ENCODE data around the gene EEF1G. TPM values are rescaled to one million over a fixed set of nuclear protein-coding genes. Genes with fewer than 3 reads are reported as not detected.

Gene EEF1G
- total RNA-seq, 2 experiments from 2014 or later: 1,778 to 2,328 TPM

GRCh38 chr11:62569611-62570010 is 4.1 kb downstream of the EEF1G start:
- no peak for TF ChIP-seq CTCF (conservative IDR thresholded peaks at IDR 0.05; ENCODE audit: low read length)
- no peak for TF ChIP-seq EZH2phosphoT487 (IDR thresholded peaks at IDR 0.05; ENCODE audit: borderline replicate concordance, low read depth, low read length)
- Histone ChIP-seq H2AFZ (ENCODE audit: low read length) (no peak overlapping the region), H3K4me2 (ENCODE audit: low read length) (no peak overlapping the region; the same call in 1 of the 2 replicates), H3K9me2 (ENCODE audit: insufficient read depth, low read length) (no peaks in the 10 kb centered on the region), H3K79me2 (ENCODE audit: insufficient read depth, low read depth, low read length) (peaks cover 83% of the 10 kb centered on the region), H3K4me1 (ENCODE audit: insufficient read depth, low read length, poor library complexity, severe bottlenecking) (peaks cover 25% of the 10 kb centered on the region), H4K20me1 (ENCODE audit: insufficient read depth, low read length) (peaks cover 32% of the 10 kb centered on the region), H3K9me3 (ENCODE audit: low read length) (no peaks in the 10 kb centered on the region), H3K36me3 (ENCODE audit: insufficient read depth, low read length) (peaks cover 90% of the 10 kb centered on the region), H3K27ac (ENCODE audit: low read depth, low read length, poor library complexity, severe bottlenecking) (no peak overlapping the region), H3K4me3 (ENCODE audit: low read depth, low read length, poor library complexity, severe bottlenecking) (no peak overlapping the region)
- ChIA-PET CTCF (ENCODE audit: unreplicated experiment) (no interaction called here), POLR2A (interaction anchor here (0.6 to 1.5 kb wide), 4 partner anchors 12 to 137 kb away, joined by 3 to 5 read pairs (median 4); partner anchors contain the start of genes CSKMT and TUT1)
- intact Hi-C loops (cut with micrococcal nuclease; ENCODE audit: unreplicated experiment): loop anchor here (5.0 kb wide), 1 partner anchor 313 kb away; the partner anchor contains the start of gene SLC3A2
- DNase-seq (ENCODE audit: low spot score): no peak
- BruUV-seq (replicated peaks): no TSS peak

- peaks cover 15% of the 10 kb centered on the region for H3K4me1 ChIP-seq (ENCODE audit: insufficient read depth, low read length, poor library complexity, severe bottlenecking)
- ChIA-PET POLR2A (interaction anchor here (1.4 to 3.0 kb wide), 2 partner anchors 9 to 24 kb away, joined by 3 to 11 read pairs; partner anchors contain the start of gene TUT1), CTCF (ENCODE audit: unreplicated experiment) (no interaction called here)
- TF ChIP-seq EZH2phosphoT487 (IDR thresholded peaks at IDR 0.05; ENCODE audit: borderline replicate concordance, low read depth, low read length) (no peak), CTCF (conservative IDR thresholded peaks at IDR 0.05; ENCODE audit: low read length) (no peak)
- H3K79me2 ChIP-seq (ENCODE audit: insufficient read depth, low read depth, low read length): peaks cover 69% of the 10 kb centered on the region
- peaks cover 98% of the 10 kb centered on the region for H3K36me3 ChIP-seq (ENCODE audit: insufficient read depth, low read length)
- no peak for DNase-seq (ENCODE audit: low spot score)
- no peaks in the 10 kb centered on the region for H3K9me2 ChIP-seq (ENCODE audit: insufficient read depth, low read length)
- no peak overlapping the region for H3K4me3 ChIP-seq (ENCODE audit: low read depth, low read length, poor library complexity, severe bottlenecking)
- H3K27ac ChIP-seq (ENCODE audit: low read depth, low read length, poor library complexity, severe bottlenecking): no peak overlapping the region
- intact Hi-C loops (cut with micrococcal nuclease; ENCODE audit: unreplicated experiment): no loop called here
- H2AFZ ChIP-seq (ENCODE audit: low read length): no peak overlapping the region
- H3K4me2 ChIP-seq (ENCODE audit: low read length): no peak overlapping the region
- no TSS peak for BruUV-seq (replicated peaks)
- no peaks in the 10 kb centered on the region for H3K9me3 ChIP-seq (ENCODE audit: low read length)
- H4K20me1 ChIP-seq (ENCODE audit: insufficient read depth, low read length): peaks cover 29% of the 10 kb centered on the region
Observed at GRCh38 chr11:62567018-62567633, 6.6 kb downstream of the EEF1G start.

- TF ChIP-seq CTCF (conservative IDR thresholded peaks at IDR 0.05; ENCODE audit: low read length): no peak
- no peak for TF ChIP-seq EZH2phosphoT487 (IDR thresholded peaks at IDR 0.05; ENCODE audit: borderline replicate concordance, low read depth, low read length)
- no TSS peak for BruUV-seq (replicated peaks)
- Histone ChIP-seq H3K27ac (ENCODE audit: low read depth, low read length, poor library complexity, severe bottlenecking) (no peak overlapping the region), H3K9me3 (ENCODE audit: low read length) (no peaks in the 10 kb centered on the region), H3K4me2 (ENCODE audit: low read length) (no peak overlapping the region), H3K4me1 (ENCODE audit: insufficient read depth, low read length, poor library complexity, severe bottlenecking) (peaks cover 7% of the 10 kb centered on the region), H3K79me2 (ENCODE audit: insufficient read depth, low read depth, low read length) (peaks cover 60% of the 10 kb centered on the region), H4K20me1 (ENCODE audit: insufficient read depth, low read length) (peaks cover 25% of the 10 kb centered on the region; the same call in 1 of the 2 replicates), H3K4me3 (ENCODE audit: low read depth, low read length, poor library complexity, severe bottlenecking) (no peak overlapping the region), H3K36me3 (ENCODE audit: insufficient read depth, low read length) (peaks cover 98% of the 10 kb centered on the region), H2AFZ (ENCODE audit: low read length) (no peak overlapping the region), H3K9me2 (ENCODE audit: insufficient read depth, low read length) (no peaks in the 10 kb centered on the region)
- intact Hi-C loops (cut with micrococcal nuclease; ENCODE audit: unreplicated experiment): no loop called here
- ChIA-PET POLR2A (interaction anchor here (1.4 to 3.0 kb wide), 2 partner anchors 9 to 25 kb away, joined by 3 to 11 read pairs; partner anchors contain the start of gene TUT1), CTCF (ENCODE audit: unreplicated experiment) (no interaction called here)
- no peak for DNase-seq (ENCODE audit: low spot score)
Observed at GRCh38 chr11:62566247-62566646, 7.4 kb downstream of the EEF1G start.

Data from OCI-LY7 (cell line).